GM12878 (cell line): ENCODE results near the gene TMCC2.
"Not testable (repeated sequence)": the region's sequence is repeated elsewhere in the genome, so short reads cannot be mapped to it uniquely, and the experiment has no call there.

Experiments
- ATF7 ChIP-seq: fragments of 450-650 bp; IDR thresholded peaks from 2 replicates; pipeline ENCODE4 v1.6.1; 2016; ENCODE audit warnings: low read depth, mild to moderate bottlenecking
- EP300 ChIP-seq, 2 experiments: fragments of 150-350 bp in 1 of 2; IDR thresholded peaks; 2 replicates each; pipeline ENCODE4 v1.6.1; 2011 to 2012; ENCODE audit warnings: low read depth in 2 of 2, low read length in 2 of 2, borderline replicate concordance in 1 of 2, improper control_type of control experiment in 1 of 2, inconsistent platforms in 1 of 2; ENCODE audit not compliant: control insufficient read depth in 1 of 2
- EZH2 ChIP-seq: IDR thresholded peaks from 2 replicates; pipeline ENCODE4 v1.6.1; 2012; ENCODE audit warnings: low read depth, mild to moderate bottlenecking, control low read depth, inconsistent platforms, low read length, borderline replicate concordance; ENCODE audit not compliant: control insufficient read depth
- JUND ChIP-seq: IDR thresholded peaks from 2 replicates; pipeline ENCODE4 v1.6.1; 2012; ENCODE audit warnings: low read depth, mild to moderate bottlenecking, low read length, improper control_type of control experiment, moderate library complexity
- NBN ChIP-seq: fragments of 450-650 bp; IDR thresholded peaks from 2 replicates; pipeline ENCODE4 v1.6.1; 2016
- POLR2A ChIP-seq: IDR thresholded peaks from 2 replicates; pipeline ENCODE4 v1.6.1; 2011; ENCODE audit warnings: low read depth, mild to moderate bottlenecking, low read length
- SMAD1 ChIP-seq: fragments of 450-650 bp; IDR thresholded peaks from 2 replicates; pipeline ENCODE4 v1.6.1; 2018; ENCODE audit warnings: mild to moderate bottlenecking, low read depth; ENCODE audit not compliant: partially characterized antibody
- SUZ12 ChIP-seq: fragments of 200-600 bp; sonication (generic); IDR thresholded peaks from one replicate; pipeline ENCODE4 v1.6.1; 2018; ENCODE audit warnings: antibody characterized with exemption, mild to moderate bottlenecking; ENCODE audit not compliant: unreplicated experiment
- TF ChIP-seq, protein P1 (sequence below): fragments of 450-650 bp; IDR thresholded peaks from 2 replicates; pipeline ENCODE4 v1.6.1; 2014; ENCODE audit warnings: mild to moderate bottlenecking
- TF ChIP-seq, protein P2 (sequence below): IDR thresholded peaks from 2 replicates; pipeline ENCODE4 v1.6.1; 2012; ENCODE audit warnings: mild to moderate bottlenecking, low read depth, low read length
- TF ChIP-seq, protein P3 (sequence below): IDR thresholded peaks from 2 replicates; pipeline ENCODE4 v1.6.1; 2012; ENCODE audit warnings: low read depth, low read length, improper control_type of control experiment
- TF ChIP-seq, protein P4 (sequence below), 3 experiments: IDR thresholded peaks in 2 of 3; conservative IDR thresholded peaks in 1 of 3; 2 replicates each; pipeline ENCODE4 v1.5.1; 2011; ENCODE audit warnings: low read depth in 3 of 3, low read length in 3 of 3, mild to moderate bottlenecking in 3 of 3, control low read depth in 2 of 3, moderate library complexity in 2 of 3, inconsistent platforms in 1 of 3, mixed read lengths in 1 of 3; ENCODE audit not compliant: control insufficient read depth in 2 of 3, insufficient read depth in 1 of 3; ENCODE audit errors: extremely low read depth in 1 of 3
- TF ChIP-seq, protein P5 (sequence below): fragments of 450-650 bp; formaldehyde crosslinking; IDR thresholded peaks from 2 replicates; pipeline ENCODE4 v1.4.0; 2020; ENCODE audit warnings: mild to moderate bottlenecking, moderate library complexity

DNA sequence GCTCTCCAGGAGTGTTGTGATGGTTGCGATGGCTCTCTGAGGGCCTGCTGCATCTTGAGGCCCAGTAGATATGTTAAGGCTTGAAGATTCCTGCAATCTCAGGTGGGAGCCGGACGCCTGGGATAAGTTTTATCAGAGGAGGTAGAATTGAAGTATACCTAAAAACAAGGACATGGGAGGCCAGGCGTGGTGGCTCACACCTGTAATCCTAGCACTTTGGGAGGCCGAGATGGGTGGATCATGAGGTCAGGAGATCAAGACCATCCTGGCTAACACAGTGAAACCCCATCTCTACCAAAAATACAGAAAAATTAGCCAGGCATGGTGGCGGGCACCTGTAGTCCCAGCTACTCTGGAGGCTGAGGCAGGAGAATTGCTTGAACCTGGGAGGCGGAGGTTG lies 6.2 kb downstream of the TMCC2 start:
- TF ChIP-seq, protein P1, sequence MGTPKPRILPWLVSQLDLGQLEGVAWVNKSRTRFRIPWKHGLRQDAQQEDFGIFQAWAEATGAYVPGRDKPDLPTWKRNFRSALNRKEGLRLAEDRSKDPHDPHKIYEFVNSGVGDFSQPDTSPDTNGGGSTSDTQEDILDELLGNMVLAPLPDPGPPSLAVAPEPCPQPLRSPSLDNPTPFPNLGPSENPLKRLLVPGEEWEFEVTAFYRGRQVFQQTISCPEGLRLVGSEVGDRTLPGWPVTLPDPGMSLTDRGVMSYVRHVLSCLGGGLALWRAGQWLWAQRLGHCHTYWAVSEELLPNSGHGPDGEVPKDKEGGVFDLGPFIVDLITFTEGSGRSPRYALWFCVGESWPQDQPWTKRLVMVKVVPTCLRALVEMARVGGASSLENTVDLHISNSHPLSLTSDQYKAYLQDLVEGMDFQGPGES = not testable (repeated sequence)
- TF ChIP-seq, protein P2, sequence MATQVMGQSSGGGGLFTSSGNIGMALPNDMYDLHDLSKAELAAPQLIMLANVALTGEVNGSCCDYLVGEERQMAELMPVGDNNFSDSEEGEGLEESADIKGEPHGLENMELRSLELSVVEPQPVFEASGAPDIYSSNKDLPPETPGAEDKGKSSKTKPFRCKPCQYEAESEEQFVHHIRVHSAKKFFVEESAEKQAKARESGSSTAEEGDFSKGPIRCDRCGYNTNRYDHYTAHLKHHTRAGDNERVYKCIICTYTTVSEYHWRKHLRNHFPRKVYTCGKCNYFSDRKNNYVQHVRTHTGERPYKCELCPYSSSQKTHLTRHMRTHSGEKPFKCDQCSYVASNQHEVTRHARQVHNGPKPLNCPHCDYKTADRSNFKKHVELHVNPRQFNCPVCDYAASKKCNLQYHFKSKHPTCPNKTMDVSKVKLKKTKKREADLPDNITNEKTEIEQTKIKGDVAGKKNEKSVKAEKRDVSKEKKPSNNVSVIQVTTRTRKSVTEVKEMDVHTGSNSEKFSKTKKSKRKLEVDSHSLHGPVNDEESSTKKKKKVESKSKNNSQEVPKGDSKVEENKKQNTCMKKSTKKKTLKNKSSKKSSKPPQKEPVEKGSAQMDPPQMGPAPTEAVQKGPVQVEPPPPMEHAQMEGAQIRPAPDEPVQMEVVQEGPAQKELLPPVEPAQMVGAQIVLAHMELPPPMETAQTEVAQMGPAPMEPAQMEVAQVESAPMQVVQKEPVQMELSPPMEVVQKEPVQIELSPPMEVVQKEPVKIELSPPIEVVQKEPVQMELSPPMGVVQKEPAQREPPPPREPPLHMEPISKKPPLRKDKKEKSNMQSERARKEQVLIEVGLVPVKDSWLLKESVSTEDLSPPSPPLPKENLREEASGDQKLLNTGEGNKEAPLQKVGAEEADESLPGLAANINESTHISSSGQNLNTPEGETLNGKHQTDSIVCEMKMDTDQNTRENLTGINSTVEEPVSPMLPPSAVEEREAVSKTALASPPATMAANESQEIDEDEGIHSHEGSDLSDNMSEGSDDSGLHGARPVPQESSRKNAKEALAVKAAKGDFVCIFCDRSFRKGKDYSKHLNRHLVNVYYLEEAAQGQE = not testable (repeated sequence)
- TF ChIP-seq SUZ12; NBN; SMAD1; POLR2A; EP300 (IDR thresholded peaks at IDR 0.05; ENCODE audit: borderline replicate concordance in 1 of 2, control insufficient read depth in 1 of 2, low read depth in 2 of 2, low read length in 2 of 2); JUND; ATF7; EZH2: not testable (repeated sequence)
- TF ChIP-seq, protein P3, sequence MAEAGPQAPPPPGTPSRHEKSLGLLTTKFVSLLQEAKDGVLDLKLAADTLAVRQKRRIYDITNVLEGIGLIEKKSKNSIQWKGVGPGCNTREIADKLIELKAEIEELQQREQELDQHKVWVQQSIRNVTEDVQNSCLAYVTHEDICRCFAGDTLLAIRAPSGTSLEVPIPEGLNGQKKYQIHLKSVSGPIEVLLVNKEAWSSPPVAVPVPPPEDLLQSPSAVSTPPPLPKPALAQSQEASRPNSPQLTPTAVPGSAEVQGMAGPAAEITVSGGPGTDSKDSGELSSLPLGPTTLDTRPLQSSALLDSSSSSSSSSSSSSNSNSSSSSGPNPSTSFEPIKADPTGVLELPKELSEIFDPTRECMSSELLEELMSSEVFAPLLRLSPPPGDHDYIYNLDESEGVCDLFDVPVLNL = not testable (repeated sequence)
- TF ChIP-seq, protein P4, sequence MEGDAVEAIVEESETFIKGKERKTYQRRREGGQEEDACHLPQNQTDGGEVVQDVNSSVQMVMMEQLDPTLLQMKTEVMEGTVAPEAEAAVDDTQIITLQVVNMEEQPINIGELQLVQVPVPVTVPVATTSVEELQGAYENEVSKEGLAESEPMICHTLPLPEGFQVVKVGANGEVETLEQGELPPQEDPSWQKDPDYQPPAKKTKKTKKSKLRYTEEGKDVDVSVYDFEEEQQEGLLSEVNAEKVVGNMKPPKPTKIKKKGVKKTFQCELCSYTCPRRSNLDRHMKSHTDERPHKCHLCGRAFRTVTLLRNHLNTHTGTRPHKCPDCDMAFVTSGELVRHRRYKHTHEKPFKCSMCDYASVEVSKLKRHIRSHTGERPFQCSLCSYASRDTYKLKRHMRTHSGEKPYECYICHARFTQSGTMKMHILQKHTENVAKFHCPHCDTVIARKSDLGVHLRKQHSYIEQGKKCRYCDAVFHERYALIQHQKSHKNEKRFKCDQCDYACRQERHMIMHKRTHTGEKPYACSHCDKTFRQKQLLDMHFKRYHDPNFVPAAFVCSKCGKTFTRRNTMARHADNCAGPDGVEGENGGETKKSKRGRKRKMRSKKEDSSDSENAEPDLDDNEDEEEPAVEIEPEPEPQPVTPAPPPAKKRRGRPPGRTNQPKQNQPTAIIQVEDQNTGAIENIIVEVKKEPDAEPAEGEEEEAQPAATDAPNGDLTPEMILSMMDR (IDR thresholded peaks at IDR 0.05 in 2 of 3, conservative IDR thresholded peaks at IDR 0.05 in 1 of 3; ENCODE audit: control insufficient read depth in 2 of 3, extremely low read depth in 1 of 3, insufficient read depth in 1 of 3, low read depth in 3 of 3, low read length in 3 of 3) = not testable (repeated sequence)
- TF ChIP-seq, protein P5, sequence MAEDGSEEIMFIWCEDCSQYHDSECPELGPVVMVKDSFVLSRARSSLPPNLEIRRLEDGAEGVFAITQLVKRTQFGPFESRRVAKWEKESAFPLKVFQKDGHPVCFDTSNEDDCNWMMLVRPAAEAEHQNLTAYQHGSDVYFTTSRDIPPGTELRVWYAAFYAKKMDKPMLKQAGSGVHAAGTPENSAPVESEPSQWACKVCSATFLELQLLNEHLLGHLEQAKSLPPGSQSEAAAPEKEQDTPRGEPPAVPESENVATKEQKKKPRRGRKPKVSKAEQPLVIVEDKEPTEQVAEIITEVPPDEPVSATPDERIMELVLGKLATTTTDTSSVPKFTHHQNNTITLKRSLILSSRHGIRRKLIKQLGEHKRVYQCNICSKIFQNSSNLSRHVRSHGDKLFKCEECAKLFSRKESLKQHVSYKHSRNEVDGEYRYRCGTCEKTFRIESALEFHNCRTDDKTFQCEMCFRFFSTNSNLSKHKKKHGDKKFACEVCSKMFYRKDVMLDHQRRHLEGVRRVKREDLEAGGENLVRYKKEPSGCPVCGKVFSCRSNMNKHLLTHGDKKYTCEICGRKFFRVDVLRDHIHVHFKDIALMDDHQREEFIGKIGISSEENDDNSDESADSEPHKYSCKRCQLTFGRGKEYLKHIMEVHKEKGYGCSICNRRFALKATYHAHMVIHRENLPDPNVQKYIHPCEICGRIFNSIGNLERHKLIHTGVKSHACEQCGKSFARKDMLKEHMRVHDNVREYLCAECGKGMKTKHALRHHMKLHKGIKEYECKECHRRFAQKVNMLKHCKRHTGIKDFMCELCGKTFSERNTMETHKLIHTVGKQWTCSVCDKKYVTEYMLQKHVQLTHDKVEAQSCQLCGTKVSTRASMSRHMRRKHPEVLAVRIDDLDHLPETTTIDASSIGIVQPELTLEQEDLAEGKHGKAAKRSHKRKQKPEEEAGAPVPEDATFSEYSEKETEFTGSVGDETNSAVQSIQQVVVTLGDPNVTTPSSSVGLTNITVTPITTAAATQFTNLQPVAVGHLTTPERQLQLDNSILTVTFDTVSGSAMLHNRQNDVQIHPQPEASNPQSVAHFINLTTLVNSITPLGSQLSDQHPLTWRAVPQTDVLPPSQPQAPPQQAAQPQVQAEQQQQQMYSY = not testable (repeated sequence)
